Stomach smooth muscle (tissue), 2 donors: Measurements from ENCODE around the gene PMPCA.

Experiments used
- H3K27ac ChIP-seq: one replicate; pipeline ENCODE4 v1.7.0; 2013; ENCODE audit warnings: mild to moderate bottlenecking, low read length, inconsistent platforms
- H3K27me3 ChIP-seq, 2 donors: one replicate each; pipeline ENCODE4 v1.7.0; 2013; ENCODE audit warnings: low read length in 2 of 2; ENCODE audit not compliant: insufficient read depth in 2 of 2, control insufficient read depth in 1 of 2
- H3K36me3 ChIP-seq, 2 donors: one replicate each; pipeline ENCODE4 v1.7.0; 2013; ENCODE audit warnings: low read length in 2 of 2; ENCODE audit not compliant: control insufficient read depth in 2 of 2, insufficient read depth in 2 of 2
- H3K4me1 ChIP-seq: one replicate; pipeline ENCODE4 v1.7.0; 2013; ENCODE audit warnings: low read length; ENCODE audit not compliant: control insufficient read depth, insufficient read depth
- H3K4me3 ChIP-seq, 2 donors: one replicate each; pipeline ENCODE4 v1.7.0; 2013; ENCODE audit warnings: low read length in 2 of 2
- H3K9ac ChIP-seq, 2 donors: one replicate each; pipeline ENCODE4 v1.7.0; 2013; ENCODE audit warnings: low read length in 2 of 2, mild to moderate bottlenecking in 1 of 2
- H3K9me3 ChIP-seq, 2 donors: one replicate each; pipeline ENCODE4 v1.7.0; 2013; ENCODE audit warnings: low read length in 2 of 2; ENCODE audit not compliant: control insufficient read depth in 2 of 2
- donor health status: healthy.
- donor health status: Pancreatic carcinoma.

PMPCA gene

GRCh38 chr9:136395020-136395340 is 15.5 kb upstream of the PMPCA start:
- Histone ChIP-seq H3K4me1 (peaks cover 18% of the 10 kb centered on the region), H3K27me3 (no peaks in the 10 kb centered on the region), H3K9ac (no peak overlapping the region), H3K36me3 (peaks cover 40 to 42% of the 10 kb centered on the region in 2 donors), H3K9me3 (no peaks in the 10 kb centered on the region), H3K27ac (no peak overlapping the region), H3K4me3 (no peak overlapping the region)

- Histone ChIP-seq H3K9ac (no peak overlapping the region), H3K27me3 (no peaks in the 10 kb centered on the region), H3K4me3 (no peak overlapping the region), H3K36me3 (peaks cover 40 to 42% of the 10 kb centered on the region in 2 donors), H3K27ac (no peak overlapping the region), H3K9me3 (no peaks in the 10 kb centered on the region), H3K4me1 (peaks cover 22% of the 10 kb centered on the region)
Measured at GRCh38 chr9:136395345-136396218, 14.9 kb upstream of the PMPCA start.

DNA sequence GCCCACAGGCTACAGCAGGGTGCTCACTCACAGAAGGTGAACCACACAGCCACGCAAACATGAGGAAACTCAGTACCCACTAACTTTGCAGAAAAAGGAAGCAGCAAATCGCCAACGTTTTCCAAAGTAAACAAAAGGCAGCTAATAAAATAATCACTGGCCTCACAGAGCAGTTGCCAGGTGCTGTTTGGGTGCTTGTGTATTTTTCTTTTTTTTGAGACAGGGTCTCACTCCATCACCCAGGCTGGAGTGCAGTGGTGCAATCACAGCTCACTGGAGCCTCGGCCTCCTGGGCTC is 14.3 kb upstream of the PMPCA start:
- Histone ChIP-seq H3K27ac (no peak overlapping the region), H3K4me3 (no peak overlapping the region), H3K9ac (no peak overlapping the region)

DNA sequence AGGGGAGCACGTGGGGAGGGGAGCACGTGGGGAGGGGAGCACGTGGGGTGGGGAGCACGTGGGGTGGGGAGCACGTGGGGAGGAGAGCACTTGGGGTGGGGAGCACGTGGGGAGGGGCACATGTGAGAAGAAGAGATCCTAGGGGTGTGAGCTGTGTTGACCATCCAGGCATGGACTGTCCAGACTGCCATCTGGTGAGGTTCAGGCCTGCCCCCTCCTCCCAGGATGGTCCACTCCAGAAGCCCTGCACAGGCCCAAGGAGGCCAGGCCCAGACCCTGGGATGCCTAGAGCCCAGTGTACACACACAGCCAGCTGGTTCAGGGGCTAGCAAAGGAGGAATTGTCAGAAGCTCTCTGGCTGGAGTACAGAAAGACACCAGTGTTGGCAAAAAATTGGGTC is 12.8 kb upstream of the PMPCA start:
- Histone ChIP-seq H3K9ac (no peak overlapping the region), H3K9me3 (no peaks in the 10 kb centered on the region), H3K4me3 (no peak overlapping the region), H3K36me3 (peaks cover 28 to 34% of the 10 kb centered on the region in 2 donors), H3K27me3 (no peaks in the 10 kb centered on the region), H3K27ac (no peak overlapping the region), H3K4me1 (peaks cover 23% of the 10 kb centered on the region)

More for the DNA sequence above, 14.3 kb upstream of the PMPCA start:
- Histone ChIP-seq H3K9me3 (no peaks in the 10 kb centered on the region), H3K27me3 (no peaks in the 10 kb centered on the region), H3K36me3 (peaks cover 40 to 42% of the 10 kb centered on the region in 2 donors), H3K4me1 (peaks cover 23% of the 10 kb centered on the region)

DNA sequence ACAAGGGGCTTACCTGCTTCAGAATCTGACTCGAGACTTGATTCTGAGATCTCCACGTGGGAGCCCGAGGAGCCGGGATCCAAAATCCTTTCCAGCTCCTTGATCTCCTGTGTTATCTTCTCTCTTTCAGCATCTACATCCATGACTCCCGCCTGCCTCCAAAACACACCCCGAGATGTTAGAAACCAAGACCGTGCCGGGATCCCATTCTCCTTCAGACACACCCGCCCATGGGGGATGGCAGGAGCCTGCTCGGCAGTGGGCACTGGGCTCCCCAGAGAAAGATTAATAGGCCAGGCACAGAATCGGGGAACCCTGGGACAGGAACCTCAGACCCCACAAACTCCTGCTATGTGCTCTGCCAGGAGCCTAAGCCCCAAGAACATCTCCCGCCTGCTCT is 12.2 kb upstream of the PMPCA start:
- peaks cover 28 to 31% of the 10 kb centered on the region in 2 donors for H3K36me3 ChIP-seq
- no peak overlapping the region for H3K27ac ChIP-seq
- no peaks in the 10 kb centered on the region for H3K9me3 ChIP-seq
- no peaks in the 10 kb centered on the region for H3K27me3 ChIP-seq
- H3K4me3 ChIP-seq, result peak overlapping the region in 1 of 2 donors; percentile 83
- H3K4me1 ChIP-seq, result peaks cover 23% of the 10 kb centered on the region
- H3K9ac ChIP-seq, result peak overlapping the region in 1 of 2 donors; percentile 68

DNA sequence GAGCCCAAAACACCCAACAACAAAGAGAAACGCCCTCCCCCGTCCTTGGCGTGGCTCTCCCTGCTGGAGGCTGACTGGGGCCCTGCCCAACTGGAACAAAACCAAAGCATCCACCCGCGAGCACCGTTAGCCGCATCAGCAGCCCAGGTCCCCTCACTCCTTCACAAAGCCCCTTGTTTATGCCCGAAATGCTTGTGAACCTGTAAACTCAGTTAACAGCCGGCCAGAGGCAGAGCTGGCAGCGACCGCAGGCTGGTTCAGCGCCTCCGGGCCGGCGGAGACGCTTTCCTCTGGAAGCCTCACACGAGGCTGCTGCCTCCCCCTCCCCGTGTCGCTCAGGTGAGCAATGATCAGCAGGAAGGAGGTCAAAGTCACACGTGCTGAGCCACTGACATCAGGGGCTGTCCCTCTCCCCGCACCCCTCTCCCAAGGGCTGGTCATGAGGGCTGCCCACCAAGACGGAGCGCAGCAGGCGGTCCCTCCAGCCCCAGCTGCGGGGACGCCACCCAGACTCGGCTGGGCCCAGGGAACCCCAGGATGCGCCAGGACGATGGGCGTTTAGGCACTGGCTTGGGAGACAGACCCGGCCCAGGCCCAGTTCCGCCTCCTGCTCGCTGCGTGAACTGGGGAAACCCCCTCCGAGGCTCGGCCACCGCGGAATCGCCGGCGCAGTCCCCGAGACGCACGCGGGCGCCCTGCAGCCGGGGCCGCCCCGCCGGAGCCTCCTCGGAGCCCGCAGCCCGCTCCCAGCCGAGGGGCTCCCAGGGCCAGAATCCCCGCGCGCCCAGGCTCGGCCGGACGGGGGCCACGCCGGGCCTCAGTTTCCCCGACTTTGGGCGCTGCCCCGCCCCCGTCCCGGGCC is 11.1 kb upstream of the PMPCA start:
- H3K9ac ChIP-seq, result peak overlapping the region; percentile 66 to 68
- no peaks in the 10 kb centered on the region for H3K27me3 ChIP-seq
- no peak overlapping the region for H3K27ac ChIP-seq
- H3K4me1 ChIP-seq, result peaks cover 25% of the 10 kb centered on the region
- peaks cover 27 to 32% of the 10 kb centered on the region in 2 donors for H3K36me3 ChIP-seq
- no peaks in the 10 kb centered on the region for H3K9me3 ChIP-seq
- peak overlapping the region; percentile 79 to 83 for H3K4me3 ChIP-seq

DNA sequence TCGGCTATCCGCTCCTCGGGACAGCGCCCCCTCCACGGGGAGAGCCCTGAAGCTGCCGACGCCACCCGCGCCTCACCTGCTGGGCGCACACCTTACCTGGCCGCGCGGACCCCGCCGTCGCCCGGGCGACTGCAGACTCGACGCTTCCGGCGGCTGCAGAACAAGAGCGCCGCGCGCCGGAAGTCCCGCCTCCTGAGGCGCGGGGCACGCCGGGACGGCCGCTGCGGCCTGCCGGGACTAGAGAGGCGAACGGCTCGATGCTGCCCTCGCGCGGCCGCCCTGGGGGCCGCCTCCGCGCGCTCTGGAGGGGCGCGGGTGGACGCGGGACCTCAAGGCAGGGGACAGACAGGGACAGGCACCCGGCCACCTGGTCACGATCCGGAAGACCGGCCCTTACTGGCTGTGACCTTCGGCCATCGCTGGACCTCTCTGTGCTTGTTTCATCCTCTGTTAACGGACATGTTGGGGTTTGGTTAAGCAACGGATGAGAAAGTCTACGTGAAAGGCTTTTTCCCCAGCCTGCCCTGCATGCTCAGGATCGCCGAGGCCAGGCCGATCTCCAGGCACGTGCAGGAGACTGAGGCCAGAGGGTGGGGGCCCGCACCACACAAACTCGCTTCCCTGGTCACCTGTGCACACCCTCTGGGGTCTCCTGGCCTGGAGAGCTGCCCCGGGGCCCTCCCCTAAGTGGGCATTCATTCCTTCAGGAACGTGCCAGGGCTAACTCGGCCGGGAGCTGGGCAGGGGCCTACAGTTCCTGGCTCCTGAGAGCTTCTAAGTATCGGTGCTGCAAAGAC is 10.2 kb upstream of the PMPCA start, which contains the start of gene SNAPC4:
SNAPC4 (minus strand) TSS at position 133 of the 797 bp plus-strand sequence. CDS start 1,742 bp downstream, outside the sequence.
- peaks cover 19 to 25% of the 10 kb centered on the region in 2 donors for H3K36me3 ChIP-seq
- no peak within 1 kb of the TSS for H3K27ac ChIP-seq

DNA sequence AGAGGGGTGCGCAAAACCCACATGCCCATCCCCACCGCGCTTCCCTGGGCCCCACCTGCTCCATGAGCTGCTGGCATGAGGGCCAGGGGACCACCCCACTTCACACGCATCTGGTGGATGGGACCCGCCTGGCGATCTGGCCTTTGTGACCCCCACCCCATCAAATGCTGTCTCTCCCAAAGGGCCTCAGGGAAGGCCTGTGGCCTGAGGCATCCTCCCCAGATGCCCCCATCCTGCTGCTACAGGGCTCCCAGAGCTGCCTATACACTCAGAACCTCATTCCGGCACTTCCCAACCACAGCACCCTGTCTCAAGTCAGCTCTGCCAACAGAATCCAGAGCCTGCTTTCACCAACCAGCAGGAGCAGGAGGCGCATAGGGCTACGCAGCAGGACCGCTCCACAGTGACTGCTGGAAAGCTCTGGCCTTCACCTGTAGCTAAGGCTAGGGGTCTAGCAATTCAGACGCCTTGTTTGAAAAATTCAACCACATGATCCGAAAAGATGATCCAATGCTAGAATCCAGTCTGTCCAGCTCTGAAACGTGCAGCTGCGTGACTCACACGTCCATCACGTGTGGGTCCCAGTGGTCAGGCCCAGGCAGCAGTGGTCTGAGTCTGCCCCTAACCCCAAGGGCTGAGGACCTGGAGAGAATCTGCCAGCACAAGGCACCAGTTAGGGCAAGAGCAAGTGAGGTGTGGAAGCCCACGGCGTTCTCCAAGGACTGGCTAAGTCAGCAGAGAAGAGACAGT is 9.1 kb upstream of the PMPCA start:
- H3K27ac ChIP-seq, result no peak overlapping the region
- no peaks in the 10 kb centered on the region for H3K9me3 ChIP-seq

More for the DNA sequence above, 10.2 kb upstream of the PMPCA start, which contains the start of gene SNAPC4:
- Histone ChIP-seq H3K9me3 (no peaks in the 10 kb centered on the region), H3K27me3 (no peaks in the 10 kb centered on the region), H3K9ac (peak within 1 kb of the TSS; percentile 68 to 73), H3K4me3 (peak within 1 kb of the TSS; percentile 79 to 83), H3K4me1 (peaks cover 25% of the 10 kb centered on the region)

GRCh38 chr9:136402067-136402466 is 8.4 kb upstream of the PMPCA start:
- Histone ChIP-seq H3K36me3 (peaks cover 10 to 22% of the 10 kb centered on the region in 2 donors), H3K4me1 (peaks cover 25% of the 10 kb centered on the region)

More for the DNA sequence above, 9.1 kb upstream of the PMPCA start:
- H3K4me3 ChIP-seq, result no peak overlapping the region
- peaks cover 25% of the 10 kb centered on the region for H3K4me1 ChIP-seq
- H3K9ac ChIP-seq, result peak overlapping the region in 1 of 2 donors; percentile 10
- H3K36me3 ChIP-seq, result peaks cover 11 to 24% of the 10 kb centered on the region in 2 donors
- no peaks in the 10 kb centered on the region for H3K27me3 ChIP-seq

GRCh38 chr9:136403538-136403914 is 6.9 kb upstream of the PMPCA start:
- no peaks in the 10 kb centered on the region for H3K9me3 ChIP-seq
- H3K27me3 ChIP-seq, result no peaks in the 10 kb centered on the region
- H3K4me3 ChIP-seq, result no peak overlapping the region
- no peak overlapping the region for H3K27ac ChIP-seq
- H3K4me1 ChIP-seq, result peaks cover 21% of the 10 kb centered on the region
- no peak overlapping the region for H3K9ac ChIP-seq
- H3K36me3 ChIP-seq, result peaks cover 14 to 23% of the 10 kb centered on the region in 2 donors

More at GRCh38 chr9:136402067-136402466, 8.4 kb upstream of the PMPCA start:
- Histone ChIP-seq H3K27me3 (no peaks in the 10 kb centered on the region), H3K9ac (no peak overlapping the region), H3K9me3 (no peaks in the 10 kb centered on the region), H3K27ac (no peak overlapping the region), H3K4me3 (no peak overlapping the region)
